ENCODE measurements around the gene CEP170B.
"Not testable (repeated sequence)": the region's sequence is repeated elsewhere in the genome, so short reads cannot be mapped to it uniquely, and the experiment has no call there.

The CEP170B gene

DNA sequence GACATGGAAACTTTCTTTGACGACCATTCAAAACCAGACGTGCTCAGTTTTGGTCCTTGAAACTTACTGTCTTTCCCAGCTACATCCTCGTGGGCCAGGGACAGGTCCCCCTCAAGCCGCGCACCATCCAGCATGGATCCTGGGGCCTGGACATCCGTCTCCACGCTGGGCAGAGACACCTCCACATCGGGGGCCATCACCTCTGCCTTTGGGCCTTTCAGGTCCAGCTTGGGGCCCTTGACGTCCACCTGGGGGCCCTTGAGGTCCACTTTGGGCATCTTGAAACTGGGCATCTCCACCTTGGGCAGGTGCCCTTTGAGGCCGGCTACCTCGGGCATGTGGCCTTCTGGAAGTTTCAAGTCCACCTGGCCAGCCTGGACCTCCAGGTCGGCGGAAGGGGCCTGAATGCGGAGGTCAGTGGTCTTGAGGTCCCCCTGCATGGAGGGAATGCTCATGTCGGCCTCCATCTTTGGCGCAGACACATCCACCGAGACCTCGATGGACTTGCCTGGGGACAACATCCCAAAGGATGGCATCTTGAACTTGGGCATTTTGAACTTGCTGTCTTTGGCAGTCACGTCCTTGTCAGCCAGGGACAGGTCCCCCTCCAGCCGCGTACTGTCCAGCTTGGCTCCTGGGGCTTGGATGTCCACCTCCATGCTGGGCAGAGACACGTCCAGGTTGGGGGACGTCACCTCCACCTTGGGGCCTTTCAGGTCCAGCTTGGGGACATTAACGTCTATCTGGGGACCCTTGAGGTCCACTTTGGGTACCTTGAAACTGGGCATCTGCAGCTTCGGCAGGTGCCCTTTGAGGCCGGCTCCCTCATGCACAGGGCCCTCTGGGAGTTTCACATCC is 76.7 kb downstream of the CEP170B start:
- Mint-ChIP-seq H3K4me3 (no peak overlapping the region), H3K9me3 (no peaks in the 10 kb centered on the region), H3K27ac (no peak overlapping the region), H3K27me3 (no peaks in the 10 kb centered on the region), H3K36me3 (peaks cover 5% of the 10 kb centered on the region), H3K4me1 (no peaks in the 10 kb centered on the region)
- no peak for ATAC-seq

GRCh38 chr14:104942586-104942985 is 77.5 kb downstream of the CEP170B start:
- H3K36me3 Mint-ChIP-seq, result peaks cover 5% of the 10 kb centered on the region
- no peaks in the 10 kb centered on the region for H3K27me3 Mint-ChIP-seq
- no peak overlapping the region for H3K4me3 Mint-ChIP-seq
- no peaks in the 10 kb centered on the region for H3K4me1 Mint-ChIP-seq
- no peak overlapping the region for H3K27ac Mint-ChIP-seq
- no peak for ATAC-seq
- no peaks in the 10 kb centered on the region for H3K9me3 Mint-ChIP-seq

DNA sequence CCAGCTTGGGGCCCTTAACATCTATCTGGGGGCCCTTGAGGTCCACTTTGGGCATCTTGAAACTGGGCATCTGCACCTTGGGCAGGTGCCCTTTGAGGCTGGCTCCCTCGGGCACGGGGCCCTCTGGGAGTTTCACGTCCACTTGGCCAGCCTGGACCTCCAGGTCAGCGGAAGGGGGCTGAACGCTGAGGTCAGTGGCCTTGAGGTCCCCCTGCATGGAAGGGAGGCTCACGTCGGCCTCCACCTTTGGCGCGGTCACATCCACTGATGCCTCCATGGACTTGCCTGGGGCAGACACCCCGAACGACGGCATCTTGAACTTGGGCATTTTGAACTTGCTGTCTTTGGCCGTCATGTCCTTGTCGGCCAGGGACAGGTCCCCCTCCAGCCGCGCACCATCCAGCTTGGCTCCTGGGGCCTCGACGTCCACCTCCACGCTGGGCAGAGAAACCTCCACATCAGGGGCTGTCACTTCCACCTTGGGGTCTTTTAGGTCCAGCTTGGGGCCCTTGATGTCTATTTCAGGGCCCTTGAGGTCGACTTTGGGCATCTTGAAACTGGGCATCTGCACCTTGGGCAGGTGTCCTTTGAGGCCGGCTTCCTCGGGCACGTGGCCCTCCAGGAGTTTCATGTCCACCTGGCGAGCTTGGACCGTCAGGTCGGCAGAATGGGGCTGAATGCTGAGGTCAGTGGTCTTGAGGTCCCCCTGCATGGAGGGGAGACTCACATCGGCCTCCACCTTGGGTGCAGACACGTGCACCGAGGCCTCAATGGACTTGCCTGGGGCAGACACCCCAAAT is 78.3 kb downstream of the CEP170B start:
- not testable (repeated sequence) for H3K27me3 Mint-ChIP-seq, H3K9me3 Mint-ChIP-seq

DNA sequence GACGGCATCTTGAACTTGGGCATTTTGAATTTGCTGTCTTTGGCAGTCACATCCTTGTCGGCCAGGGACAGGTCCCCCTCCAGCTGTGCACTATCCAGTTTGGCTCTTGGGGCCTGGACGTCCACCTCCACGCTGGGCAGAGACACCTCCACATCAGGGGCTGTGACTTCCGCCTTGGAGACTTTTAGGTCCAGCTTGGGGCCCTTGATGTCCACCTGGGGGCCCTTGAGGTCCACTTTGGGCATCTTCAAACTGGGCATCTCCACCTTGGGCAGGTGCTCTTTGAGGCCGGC is 78.9 kb downstream of the CEP170B start:
- not testable (repeated sequence) for H3K9me3 Mint-ChIP-seq, ATAC-seq, H3K27me3 Mint-ChIP-seq, H3K36me3 Mint-ChIP-seq, H3K4me1 Mint-ChIP-seq, H3K4me3 Mint-ChIP-seq, H3K27ac Mint-ChIP-seq

More for the DNA sequence above, 78.3 kb downstream of the CEP170B start:
- H3K27ac Mint-ChIP-seq, H3K36me3 Mint-ChIP-seq, ATAC-seq, H3K4me3 Mint-ChIP-seq, H3K4me1 Mint-ChIP-seq: not testable (repeated sequence)

- ATAC-seq, H3K27me3 Mint-ChIP-seq, H3K9me3 Mint-ChIP-seq, H3K4me1 Mint-ChIP-seq, H3K36me3 Mint-ChIP-seq, H3K4me3 Mint-ChIP-seq, H3K27ac Mint-ChIP-seq: not testable (repeated sequence)
Measured at GRCh38 chr14:104944436-104945205, 79.6 kb downstream of the CEP170B start.

DNA sequence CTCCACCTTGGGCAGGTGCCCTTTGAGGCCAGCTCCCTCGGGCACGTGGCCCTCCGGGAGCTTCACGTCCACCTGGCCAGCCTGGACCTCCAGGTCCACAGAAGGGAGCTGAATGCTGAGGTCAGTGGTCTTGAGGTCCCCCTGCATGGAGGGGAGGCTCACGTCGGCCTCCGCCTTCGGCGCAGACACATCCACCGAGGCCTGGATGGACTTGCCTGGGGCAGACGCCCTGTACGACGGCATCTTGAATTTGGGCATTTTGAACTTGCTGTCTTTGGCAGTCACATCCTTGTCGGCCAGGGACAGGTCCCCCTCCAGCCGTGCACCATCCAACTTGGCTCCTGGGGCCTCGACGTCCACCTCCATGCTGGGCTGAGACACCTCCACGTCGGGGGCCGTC is 80.2 kb downstream of the CEP170B start:
- H3K27ac Mint-ChIP-seq, H3K4me3 Mint-ChIP-seq: not testable (repeated sequence)

More for the DNA sequence above, 80.2 kb downstream of the CEP170B start:
- not testable (repeated sequence) for H3K9me3 Mint-ChIP-seq, ATAC-seq, H3K36me3 Mint-ChIP-seq, H3K4me1 Mint-ChIP-seq, H3K27me3 Mint-ChIP-seq
